GM21528 (cell line): ENCODE data around the gene ST6GALNAC5.
"Not testable (repeated sequence)": the region's sequence is repeated elsewhere in the genome, so short reads cannot be mapped to it uniquely, and the experiment has no call there.

Experiments used
- ATAC-seq: cut with Tn5 transposase; IDR thresholded peaks from one replicate; pipeline ENCODE4 v1.9.1; 2021; ENCODE audit warnings: mild to moderate bottlenecking, moderate library complexity; ENCODE audit not compliant: unreplicated experiment, low FRiP score

The ST6GALNAC5 gene

GRCh38 chr1:76865696-76866286 lies 1.5 kb upstream of the ST6GALNAC5 start:
- ATAC-seq = no peak

- ATAC-seq = no peak
Observed at GRCh38 chr1:76866566-76866965, 714 bp upstream of the ST6GALNAC5 start.

- ATAC-seq = peak; percentile 40
Observed at GRCh38 chr1:76868154-76868882, 1.0 kb downstream of the ST6GALNAC5 start.

- ATAC-seq = no peak
Observed at GRCh38 chr1:76868916-76869315, 1.6 kb downstream of the ST6GALNAC5 start.

GRCh38 chr1:76870037-76870436 lies 2.8 kb downstream of the ST6GALNAC5 start:
- no peak for ATAC-seq

GRCh38 chr1:76871355-76871974 lies 4.2 kb downstream of the ST6GALNAC5 start:
- ATAC-seq = peak; percentile 98

GRCh38 chr1:76872944-76873343 lies 5.7 kb downstream of the ST6GALNAC5 start:
- no peak for ATAC-seq

- no peak for ATAC-seq
Observed at GRCh38 chr1:76876655-76877395, 9.5 kb downstream of the ST6GALNAC5 start.

GRCh38 chr1:76879014-76879413 lies 11.7 kb downstream of the ST6GALNAC5 start:
- ATAC-seq = not testable (repeated sequence)

- ATAC-seq = no peak
Observed at GRCh38 chr1:76881762-76882161, 14.5 kb downstream of the ST6GALNAC5 start.

GRCh38 chr1:76891931-76892622 lies 24.8 kb downstream of the ST6GALNAC5 start:
- ATAC-seq = no peak

- no peak for ATAC-seq
Observed at GRCh38 chr1:76892675-76893074, 25.4 kb downstream of the ST6GALNAC5 start.

- ATAC-seq = peak; percentile 83
Observed at GRCh38 chr1:76901158-76901767, 34.0 kb downstream of the ST6GALNAC5 start.

GRCh38 chr1:76905876-76906595 lies 38.8 kb downstream of the ST6GALNAC5 start:
- no peak for ATAC-seq

- no peak for ATAC-seq
Observed at GRCh38 chr1:76909311-76909710, 42.0 kb downstream of the ST6GALNAC5 start.

GRCh38 chr1:76919085-76919484 lies 51.8 kb downstream of the ST6GALNAC5 start:
- no peak for ATAC-seq

- ATAC-seq = no peak
Observed at GRCh38 chr1:76921590-76921989, 54.3 kb downstream of the ST6GALNAC5 start.

GRCh38 chr1:76925825-76926224 lies 58.5 kb downstream of the ST6GALNAC5 start:
- ATAC-seq = no peak

- no peak for ATAC-seq
Observed at GRCh38 chr1:76928522-76928921, 61.2 kb downstream of the ST6GALNAC5 start.
